Activated CD4-positive, alpha-beta T cell treated with anti-CD3 and anti-CD28 coated beads, Interleukin-10, Interleukin-2, amounts not matched to agents 100 ng/mL and 50 ng/mL, durations not matched to agents 16 hours and 8 hours (primary cell): Measurements from ENCODE around the gene KCNK2.
"Not testable (repeated sequence)": the region's sequence is repeated elsewhere in the genome, so short reads cannot be mapped to it uniquely, and the experiment has no call there.

Experiments
- DNase-seq: peaks from one replicate; pipeline ENCODE4 v3.0.0-alpha.2; 2020

KCNK2 gene

DNA sequence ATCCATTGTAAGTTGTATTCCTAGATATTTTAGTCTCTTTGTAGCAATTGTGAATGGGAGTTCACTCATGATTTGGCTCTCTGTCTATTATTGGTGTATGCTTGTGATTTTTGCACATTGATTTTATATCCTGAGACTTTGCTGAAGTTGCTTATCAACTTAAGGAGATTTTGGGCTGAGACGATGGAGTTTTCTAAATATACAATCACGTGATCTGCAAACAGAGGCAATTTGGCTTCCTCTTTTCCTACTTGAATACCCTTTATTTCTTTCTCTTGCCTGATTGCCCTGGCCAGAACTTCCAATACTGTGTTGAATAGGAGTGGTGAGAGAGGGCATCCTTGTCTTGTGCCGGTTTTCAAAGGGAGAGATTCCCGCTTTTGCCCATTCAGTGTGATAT lies 80.6 kb downstream of the KCNK2 start:
- DNase-seq = not testable (repeated sequence)

DNA sequence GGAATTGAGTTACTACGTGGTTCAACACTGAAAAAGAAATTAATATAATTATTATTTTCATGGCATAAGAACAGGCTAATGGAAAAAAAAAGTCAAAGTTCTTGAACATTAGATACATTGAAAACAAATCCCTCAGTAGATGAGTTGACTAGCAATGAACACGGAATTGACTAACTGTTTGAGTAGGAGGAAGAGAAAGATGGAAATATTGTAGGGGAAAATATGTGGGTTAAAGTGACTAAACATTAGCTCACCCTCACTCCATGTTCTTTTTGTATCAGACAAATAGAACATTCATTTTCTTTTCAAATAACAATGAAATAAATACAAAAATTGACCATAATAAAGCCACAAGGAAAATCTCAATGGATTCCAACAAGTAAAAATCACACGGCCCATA lies 84.3 kb downstream of the KCNK2 start:
- DNase-seq = no peak

DNA sequence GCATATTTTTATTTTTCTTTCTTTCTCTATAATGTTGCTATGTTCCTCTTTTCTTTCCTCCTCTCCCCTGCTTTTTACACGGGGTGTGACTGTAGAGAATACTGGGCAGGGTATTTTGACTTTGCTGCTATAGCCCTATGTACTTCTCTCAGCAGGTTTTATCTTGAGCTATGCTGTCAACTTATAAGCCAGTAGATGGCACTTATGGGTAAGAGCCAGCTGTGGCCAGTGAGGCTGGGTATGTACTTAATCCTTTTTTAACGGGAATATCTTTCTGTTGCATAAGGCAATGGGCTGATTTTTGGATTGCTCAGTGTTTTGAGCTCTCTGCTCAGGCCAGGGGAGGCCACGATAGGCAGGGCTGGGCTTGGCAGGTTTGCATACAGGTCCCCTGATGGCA lies 99.0 kb downstream of the KCNK2 start:
- DNase-seq = no peak

DNA sequence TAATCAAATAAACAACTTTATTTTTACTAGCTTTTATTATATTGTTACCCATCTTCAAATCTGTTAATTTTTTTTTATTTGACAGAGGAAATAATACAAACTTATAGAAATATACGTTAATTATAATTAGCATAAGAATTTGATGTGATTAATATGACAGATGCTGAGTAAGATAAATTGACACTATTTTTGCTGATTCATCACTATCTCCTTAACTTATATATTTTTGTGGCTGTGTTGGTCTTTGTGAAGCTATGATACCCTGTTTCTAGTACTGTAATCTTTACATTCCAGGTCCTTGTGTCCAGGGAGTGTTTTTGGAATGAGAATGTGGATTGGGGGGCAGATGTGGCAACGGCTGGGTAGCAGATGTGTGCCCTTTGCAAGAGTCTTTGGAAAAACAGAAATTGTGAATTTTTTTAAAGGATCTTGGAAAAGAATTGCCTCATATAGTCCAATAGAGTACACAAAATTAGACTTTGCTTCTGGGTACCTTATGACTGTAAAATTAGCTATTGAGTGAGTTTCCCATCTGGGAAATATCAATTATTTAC lies 102.6 kb downstream of the KCNK2 start:
- DNase-seq = no peak

DNA sequence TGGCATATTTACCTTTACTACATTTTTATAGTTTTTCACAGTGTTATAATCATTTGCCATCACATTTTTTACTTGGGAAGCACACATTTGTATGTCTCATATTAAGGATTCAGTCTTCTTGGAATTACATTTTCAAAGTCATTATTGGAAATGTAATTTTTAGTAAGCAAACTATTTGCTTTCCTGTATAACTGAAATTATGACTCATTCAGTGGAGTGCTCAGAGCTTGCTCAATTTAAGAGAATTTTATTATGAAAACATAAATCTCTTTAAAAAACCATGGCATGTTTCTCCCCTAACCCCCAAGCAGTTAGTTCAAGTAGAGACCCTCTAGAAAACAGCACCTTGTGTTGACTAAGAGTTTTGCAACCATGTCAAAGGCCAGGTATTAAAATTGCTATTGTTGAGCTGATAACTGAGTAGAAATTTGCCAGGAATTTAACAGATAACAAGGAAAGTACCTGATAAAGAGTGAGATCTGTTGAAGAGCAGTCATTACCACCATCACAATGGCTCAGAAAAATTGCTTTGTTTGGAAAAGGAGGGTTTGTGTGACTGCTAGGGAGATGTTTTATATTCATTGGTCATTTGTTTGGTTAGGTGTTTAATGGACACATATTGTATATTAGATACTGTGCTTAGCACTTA lies 105.9 kb downstream of the KCNK2 start:
- DNase-seq = no peak

DNA sequence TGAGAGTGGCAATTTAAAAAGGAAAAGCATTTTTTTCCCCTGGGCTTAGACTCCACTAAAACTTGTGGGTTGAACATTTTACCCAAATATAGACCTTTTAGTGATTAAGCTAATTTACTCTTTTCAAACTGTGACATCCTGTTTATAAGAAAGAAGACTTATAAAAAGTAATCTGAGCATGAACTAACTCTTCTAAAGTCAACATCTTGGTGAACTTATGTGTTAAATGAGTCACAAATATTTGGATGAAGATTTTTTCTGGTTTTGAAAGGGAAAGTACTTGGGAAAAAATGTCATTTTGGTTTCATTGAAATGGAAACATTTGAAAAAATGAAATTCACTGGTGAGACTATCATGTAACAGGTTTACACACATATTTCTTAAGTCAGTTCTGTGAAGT lies 109.8 kb downstream of the KCNK2 start:
- DNase-seq = no peak

DNA sequence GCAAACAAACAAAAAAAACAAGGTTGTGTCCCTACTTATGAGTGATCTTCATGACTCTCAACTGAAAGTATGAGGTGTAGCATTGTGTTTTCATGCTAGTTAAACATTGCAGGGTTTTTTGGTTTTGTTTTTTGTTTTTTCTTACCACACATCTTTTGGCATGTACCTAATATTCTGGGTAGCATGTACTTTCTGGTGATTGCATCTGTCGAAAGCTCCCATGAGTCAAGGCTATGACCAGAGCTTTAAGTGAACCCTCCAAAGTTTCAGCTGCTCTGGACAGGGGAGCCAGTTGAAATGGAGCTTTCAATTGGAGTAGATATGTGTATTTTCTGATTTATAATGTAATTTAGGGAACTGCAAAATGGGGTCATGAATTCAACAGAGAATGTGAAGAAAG lies 115.5 kb downstream of the KCNK2 start:
- DNase-seq = no peak

DNA sequence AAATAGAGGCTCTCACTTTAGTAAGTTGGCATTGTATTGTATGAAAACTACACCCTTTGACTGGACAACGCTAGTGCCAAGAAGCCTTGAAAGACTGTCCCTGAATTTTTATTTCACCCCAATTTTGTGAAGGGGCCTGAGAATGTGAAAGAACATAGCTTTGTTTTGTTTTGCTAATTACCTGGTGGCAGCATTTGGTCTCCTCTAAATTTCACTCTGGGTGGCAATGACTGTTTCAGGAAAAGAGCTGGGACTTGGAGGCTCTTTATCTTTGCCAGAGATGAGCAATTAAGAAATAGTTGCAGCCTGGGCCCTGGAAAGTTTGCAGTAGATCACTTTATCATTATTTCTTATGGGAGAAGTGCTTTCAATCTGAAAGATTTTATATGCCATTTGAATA lies 117.6 kb downstream of the KCNK2 start:
- DNase-seq = no peak

DNA sequence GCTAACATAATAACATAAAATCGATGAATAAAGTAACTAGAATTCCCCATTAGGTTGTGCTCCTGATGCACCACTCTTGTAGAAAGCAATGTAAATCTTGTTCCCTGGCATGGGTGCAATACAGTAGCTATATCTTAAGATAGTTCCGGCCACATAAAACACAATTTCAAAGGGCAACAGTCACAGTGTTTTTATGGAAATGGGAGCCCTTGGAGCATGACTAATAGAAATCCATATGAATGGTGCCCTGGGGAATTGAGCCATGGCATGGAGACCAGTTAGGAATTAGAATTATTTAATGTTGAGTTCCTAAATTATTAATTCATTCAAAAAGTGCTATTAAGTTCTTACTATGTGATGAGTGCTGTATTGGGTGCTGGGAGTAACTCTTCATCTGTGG lies 118.7 kb downstream of the KCNK2 start:
- DNase-seq = no peak

DNA sequence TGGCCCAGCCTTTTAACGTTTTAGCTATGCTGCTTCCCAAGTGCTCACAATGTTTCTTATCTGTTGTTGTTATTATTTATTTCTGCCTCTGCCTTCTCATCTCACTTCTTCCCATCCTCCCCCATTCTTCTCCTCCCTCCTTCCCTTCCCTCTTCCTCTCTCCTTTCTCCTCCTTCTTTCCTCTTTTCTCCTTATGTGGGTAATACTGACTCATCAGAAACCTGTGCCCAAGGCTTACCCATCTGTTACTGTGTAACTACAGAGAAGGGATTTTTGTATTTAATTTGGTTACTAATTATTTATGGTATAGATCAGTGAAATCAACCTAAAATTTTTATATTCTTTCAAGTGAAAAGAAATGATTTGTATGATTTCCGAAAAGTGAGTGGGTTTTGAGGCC lies 120.3 kb downstream of the KCNK2 start:
- no peak for DNase-seq

DNA sequence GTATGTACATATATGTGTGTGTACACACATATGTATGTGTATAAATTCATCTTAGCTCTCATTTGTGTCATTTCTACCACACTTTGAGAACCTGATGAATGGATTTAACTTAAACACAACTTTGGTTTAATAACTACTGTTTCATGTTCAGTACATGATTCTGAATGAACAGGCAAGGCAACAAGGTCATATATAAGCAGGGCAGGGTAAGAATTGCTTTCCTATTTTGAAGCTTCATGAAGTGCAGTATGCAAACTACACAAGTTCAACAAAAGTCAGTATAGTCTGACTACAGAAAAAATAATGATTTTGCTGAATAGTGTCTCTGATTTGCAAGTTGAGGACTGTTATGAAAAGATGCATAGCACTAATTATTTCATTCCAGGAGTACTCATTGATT lies 127.6 kb downstream of the KCNK2 start:
- DNase-seq = no peak

DNA sequence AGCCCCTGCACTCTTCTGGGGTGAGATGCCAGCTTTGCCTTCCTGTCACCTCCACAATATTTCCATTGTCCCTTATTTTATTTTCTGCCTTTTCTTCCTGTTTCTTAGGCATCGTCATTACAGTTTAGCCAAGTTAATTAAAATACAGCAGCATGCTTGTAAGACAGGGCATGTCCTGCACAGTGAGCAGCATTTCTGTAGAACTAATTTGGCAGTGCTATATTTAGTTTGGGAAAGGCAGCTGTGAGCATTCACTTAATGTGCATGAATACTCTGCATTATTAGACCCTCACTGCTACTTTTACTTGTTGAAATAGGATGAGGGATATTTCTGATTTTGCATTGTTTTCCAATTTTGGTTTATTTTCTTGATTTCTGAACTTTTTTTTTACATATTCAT lies 133.3 kb downstream of the KCNK2 start:
- no peak for DNase-seq

DNA sequence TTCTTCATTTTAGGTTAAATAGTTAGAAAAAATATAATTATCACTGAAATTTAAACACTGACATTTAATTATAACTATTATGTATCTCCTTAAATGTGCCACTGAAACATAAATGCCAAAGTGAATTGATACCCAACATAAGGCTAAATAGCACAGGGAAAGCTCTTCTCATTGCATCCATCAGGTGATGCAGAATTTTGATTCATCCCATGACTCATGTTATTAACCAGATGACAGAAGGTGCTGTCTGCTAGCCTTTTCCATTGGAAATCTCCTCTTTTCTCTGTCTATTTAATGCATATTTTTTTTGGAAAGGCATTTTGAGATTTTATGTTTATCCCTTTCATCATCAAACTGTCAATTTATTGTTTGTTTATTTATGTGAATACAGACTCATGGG lies 136.8 kb downstream of the KCNK2 start:
- DNase-seq = no peak

DNA sequence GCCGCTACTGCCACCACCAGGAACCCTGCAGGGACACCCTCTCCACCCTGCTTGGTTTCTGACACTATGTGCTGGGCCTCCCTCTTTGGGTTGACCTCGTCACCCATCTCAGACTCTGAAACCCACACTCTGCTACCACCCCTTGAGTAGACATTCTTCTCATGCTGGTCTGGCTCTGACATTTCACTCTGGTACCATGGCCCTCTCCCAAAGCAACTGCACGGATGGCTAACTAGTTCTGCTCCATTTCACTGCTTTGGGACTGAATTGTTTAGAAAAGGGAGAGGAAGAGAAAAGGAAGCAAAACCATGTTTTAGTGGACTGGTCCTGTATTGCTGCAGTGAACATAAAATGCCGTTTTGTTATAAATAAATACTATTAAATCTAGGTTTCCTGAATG lies 137.8 kb downstream of the KCNK2 start:
- DNase-seq = no peak

DNA sequence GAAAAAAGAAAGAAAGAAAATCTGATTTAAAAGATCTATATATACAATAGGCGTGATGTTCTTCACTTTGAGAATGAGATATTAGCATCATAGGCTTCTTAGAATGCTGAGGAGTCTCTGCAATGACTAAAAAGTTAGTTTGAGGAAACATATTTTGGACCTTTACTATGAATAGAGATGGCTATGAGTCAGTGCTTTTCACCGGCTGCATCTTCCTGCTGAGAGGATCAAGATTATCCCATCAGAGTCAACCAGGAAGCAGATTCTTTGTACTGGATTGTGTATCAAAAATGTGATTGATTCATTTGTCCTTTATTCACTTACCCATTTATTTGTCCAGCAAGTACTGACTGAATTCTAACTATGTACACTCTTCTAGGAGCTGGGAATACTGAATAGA lies 144.2 kb downstream of the KCNK2 start:
- DNase-seq = no peak

DNA sequence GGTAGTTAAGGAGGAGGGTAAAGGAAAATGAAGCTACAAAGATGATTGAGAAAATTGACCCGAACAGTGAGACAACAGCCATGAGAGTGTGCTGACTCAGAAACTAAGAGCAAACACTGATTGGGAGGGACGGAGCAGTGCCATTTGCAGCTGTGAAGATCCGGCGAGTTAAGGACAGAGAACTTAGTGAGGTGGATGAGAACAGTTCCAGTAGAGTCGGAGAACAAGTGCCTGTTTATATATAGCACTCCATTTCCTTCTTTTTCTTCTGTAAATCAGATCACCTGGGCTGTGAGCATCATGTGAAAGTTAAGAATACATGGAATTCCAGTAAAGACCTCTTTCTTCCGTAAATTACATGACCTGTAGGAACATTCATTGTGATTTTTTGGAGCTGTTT lies 145.7 kb downstream of the KCNK2 start:
- DNase-seq = no peak

DNA sequence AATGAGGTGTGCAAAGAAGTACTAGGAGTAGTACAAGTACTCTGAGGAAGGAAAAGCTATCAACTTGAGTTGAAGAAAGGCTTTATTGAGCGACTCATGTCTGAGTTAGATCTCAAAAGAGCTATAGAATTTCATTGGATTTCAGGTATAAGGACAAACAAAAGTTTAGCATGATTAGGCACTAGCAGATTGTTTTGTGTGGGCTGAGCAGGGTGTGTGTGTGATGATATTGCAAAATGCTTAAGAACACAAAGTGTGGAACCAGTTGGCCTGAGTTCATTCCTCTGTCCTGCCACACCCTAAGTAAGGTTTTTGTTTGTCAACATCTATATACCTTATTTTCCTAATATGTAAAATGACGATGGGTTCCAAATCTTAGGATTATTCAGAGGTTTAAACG lies 158.9 kb downstream of the KCNK2 start:
- no peak for DNase-seq

DNA sequence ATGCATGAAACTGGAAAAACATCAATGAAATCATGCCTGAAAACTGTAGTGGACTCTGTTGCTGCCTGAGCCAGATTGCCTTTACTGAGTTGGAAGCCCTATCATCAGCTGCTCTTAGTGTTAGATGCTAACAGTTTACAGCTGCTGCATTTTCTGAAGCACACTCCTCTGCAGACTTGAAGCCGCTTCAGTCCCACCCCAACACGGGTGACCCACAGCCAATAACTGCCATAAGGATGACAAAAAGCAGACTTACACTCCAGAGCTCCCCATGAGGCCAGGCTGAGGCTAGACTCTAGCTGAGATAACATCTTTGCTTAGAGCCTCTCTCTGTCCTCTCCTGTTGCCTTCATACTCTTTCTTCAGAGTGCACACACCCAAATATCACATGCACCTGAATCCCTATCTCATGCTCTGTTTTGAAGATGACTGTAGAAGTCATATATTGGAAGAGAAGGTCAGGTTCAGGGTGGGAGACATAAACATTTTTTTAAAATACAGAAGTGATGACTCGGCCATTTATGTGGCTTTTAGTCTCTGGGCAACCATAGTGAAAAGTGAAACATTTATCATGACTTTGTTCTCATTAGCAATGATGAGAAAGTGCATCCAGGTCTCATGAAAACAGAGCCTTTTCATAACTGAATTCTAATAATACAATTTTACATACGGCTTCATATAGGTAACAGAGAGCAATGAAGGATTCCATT lies 161.0 kb downstream of the KCNK2 start:
- DNase-seq = no peak

DNA sequence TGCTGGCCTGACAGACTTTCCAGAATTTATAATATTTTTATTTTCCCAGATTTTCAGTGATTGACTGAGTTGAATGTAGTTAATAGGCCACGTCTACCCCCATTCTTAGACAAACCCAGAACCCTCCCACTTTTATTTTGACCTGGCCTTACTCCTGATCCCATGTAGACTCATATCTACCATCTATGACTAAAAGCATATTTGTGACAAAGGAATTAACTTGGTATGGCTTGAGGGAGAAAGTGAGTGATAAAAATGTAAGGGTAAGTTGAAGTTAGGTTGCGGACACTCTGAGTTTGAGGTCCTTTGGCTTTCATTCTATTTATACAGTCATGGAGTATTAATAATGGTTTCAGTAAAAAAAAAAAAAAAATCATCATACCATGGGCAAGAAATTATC lies 168.4 kb downstream of the KCNK2 start:
- DNase-seq = no peak

DNA sequence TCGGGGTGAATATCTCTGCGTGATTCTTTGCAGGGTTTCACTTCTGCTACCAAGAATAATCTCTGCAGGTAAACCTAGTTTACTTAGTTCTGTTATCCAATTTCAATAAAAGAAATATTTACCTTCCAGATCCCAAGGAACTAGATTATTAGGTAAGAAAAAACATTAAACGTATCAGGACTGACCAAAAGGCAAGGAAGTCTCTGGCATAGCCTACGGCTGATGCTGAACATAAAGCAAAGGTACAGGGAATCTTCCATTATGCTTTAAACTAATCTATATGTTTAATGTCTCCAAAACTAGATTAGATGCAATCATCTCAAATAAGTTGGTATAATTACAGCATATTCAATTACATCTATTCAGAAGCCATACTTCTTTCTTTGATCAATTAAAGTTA lies 168.9 kb downstream of the KCNK2 start:
- DNase-seq = no peak

DNA sequence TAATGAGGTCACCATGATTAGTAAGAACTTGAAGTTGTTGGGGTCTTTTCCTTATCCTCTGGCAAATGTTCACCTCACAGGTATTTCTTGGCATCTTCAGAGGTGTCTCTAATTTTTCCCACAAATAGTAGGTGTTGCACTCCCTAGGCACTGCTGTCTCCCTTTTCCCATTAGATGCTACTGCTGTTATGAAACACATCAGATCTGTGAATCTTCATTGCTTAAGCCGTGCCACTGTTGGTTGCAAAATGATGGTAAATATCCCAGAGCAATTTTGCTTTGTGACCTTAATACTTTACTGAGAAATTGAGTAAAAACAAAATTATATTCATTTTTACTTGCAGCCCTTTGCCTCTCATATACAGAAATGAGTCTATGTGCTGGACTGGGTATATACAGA lies 169.6 kb downstream of the KCNK2 start:
- no peak for DNase-seq

DNA sequence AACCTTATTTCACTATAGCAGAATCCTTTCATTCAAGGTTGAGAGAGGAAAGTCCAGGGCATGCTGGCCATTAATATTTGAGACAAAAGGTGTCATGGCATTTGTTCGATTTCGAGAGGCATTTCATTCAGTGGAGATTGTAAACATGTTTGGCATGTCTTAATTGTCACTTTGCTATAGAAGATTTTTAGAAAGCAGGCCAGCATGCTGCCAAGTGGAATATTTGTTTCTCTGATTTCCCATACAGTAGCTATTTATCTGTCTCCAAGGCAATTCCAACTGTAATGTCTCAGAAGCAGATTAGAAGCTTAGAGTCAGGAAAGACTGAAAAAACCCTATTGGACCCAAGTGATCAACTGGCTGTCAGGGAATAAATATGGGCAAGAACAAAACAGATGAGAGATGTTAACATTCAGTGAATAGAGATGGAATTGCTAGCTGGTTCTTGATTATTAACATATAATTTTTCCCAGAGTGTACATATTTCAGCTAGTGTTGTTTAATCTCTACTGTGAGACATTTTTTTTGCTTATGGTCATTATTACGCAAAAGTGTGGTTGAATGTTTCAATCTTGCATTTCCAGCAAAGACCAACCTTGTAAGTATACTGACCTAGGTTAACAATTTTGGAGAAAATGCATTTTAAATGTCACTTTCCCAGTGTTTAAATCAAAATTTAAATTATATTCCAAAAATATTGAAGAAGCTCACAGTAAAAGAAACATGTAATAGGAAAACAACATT lies 174.6 kb downstream of the KCNK2 start:
- no peak for DNase-seq

DNA sequence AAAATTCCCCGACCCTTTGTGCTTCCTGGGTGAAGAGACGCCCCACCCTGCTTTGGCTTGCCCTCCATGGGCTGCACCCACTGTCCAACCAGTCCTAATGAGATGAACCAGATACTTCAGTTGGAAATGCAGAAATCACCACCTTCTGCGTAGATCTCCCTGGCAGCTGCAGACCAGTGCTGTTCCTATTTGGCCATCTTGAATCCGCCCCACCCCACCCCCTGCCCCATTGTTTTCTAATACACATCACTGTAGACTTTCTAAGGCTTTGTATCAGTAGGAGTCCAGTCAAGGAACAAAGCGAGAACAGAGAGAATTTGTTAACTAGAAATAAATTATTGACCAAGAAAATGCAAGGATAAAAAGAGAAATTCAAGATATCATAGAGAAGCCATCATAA lies 178.2 kb downstream of the KCNK2 start:
- no peak for DNase-seq

DNA sequence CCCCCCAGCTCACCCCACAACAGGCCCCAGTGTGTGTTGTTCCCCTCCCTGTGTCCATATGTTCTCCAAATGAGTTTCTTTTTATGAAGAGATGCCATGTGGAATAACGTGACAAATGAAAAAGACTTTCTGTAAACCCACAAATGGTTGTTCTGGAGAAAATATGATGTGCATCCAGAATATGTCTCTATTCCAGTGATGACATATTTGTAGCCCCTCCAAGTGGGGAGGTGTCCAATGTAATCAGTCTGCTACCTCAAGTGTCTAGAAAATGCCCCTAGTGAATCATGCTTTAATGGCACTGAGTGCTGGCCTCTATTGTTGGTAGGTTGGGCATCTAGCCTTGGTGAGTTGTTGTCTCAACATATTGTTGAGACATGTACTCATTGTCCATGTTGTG lies 179.6 kb downstream of the KCNK2 start:
- no peak for DNase-seq
